A549 treated with AZD9567 at 1 μM for 4 hours (cell line): Measurements from ENCODE around the gene INTS12. TPM values are rescaled to one million over a fixed set of nuclear protein-coding genes. Genes with fewer than 3 reads are reported as not detected.

Source experiments
- total RNA-seq: library from RNA; stranded (reverse); fragments of 200-300 nt; extraction: Qiagen RNA extraction; gene quantifications from 5 replicates; pipeline ENCODE4 v1.2.3, GENCODE V29; 2022; ENCODE audit not compliant: insufficient read depth

Gene INTS12
- total RNA-seq, result 16.2 to 26.0 TPM (median 16.4 TPM) in 5 replicates

GRCh38 chr4:105708181-105709080, at the start of gene INTS12, which contains the start of gene GSTCD:
TSS of gene INTS12 (minus strand) at chr4:105708689. CDS start at chr4:105700005, 8,684 bp downstream.
TSS of gene GSTCD (plus strand) at chr4:105708784. CDS start at chr4:105717614, 8,830 bp downstream.

Other genes starting within 250 kb of the INTS12 start
- 77.4 to 81.7 TPM (median 79.7 TPM) in 5 replicates for gene PPA2, start 234.6 kb downstream of the INTS12 start, total RNA-seq
- gene ARHGEF38, start 156.1 kb downstream of the INTS12 start, total RNA-seq, result not detected in 5 replicates
- gene GSTCD, start 95 bp upstream of the INTS12 start, total RNA-seq, result 5.2 to 6.4 TPM (median 6.3 TPM) in 5 replicates
- gene NPNT, start 186.8 kb upstream of the INTS12 start, total RNA-seq, result 0.23 to 0.53 TPM (median 0.46 TPM) in 4 of 5 replicates, not detected in the other